ENCODE measurements around the gene CD248. TPM values are rescaled to one million over a fixed set of nuclear protein-coding genes. Genes with fewer than 3 reads are reported as not detected.

Gene CD248
- total RNA-seq, 1 experiment from 2014 or later: not detected

DNA sequence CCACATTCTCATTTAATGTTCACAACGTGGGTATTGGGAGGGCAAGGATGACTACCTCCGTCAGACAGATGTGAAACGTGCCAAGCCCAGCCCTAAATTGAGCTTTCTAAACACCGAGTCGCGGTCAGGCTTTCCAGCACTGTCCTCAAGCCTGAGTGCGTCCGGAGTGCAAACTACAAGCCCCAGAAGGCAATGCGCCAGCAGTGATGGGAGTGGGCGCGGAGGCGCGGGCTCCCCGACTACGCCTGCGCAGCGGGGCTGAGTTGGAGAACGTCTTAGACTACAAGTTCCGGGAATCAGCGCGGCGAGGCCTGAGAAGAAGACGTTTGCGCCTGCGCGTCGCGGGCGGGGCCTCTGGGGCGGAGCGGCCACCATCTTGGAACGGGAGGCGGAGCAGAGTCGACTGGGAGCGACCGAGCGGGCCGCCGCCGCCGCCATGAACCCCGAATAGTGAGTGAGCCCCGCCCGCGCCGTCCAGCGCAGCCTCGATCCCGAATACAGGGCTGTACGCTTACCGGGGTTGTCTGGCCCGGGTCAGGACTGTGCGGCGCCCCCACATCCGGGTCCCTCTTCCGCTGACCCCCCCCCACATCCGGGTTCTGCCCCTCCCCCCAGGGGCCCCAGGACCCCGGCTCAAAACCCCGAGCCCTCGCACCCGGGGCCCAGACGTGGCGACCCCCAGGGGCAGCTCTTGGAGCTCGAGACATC lies 48.4 kb downstream of the CD248 start, which contains the start of gene RAB1B:
RAB1B (plus strand) TSS at position 396 of the 708 bp plus-strand sequence; CDS start at position 437, 41 bp downstream.
- intact Hi-C loops (cut with micrococcal nuclease; ENCODE audit: unreplicated experiment): loop anchor here (1.0 to 5.0 kb wide), 2 partner anchors 80 to 256 kb away; partner anchors contain the start of gene CST6
- TF ChIP-seq EZH2 (IDR thresholded peaks at IDR 0.05; ENCODE audit: low read depth): no peak
- TF ChIP-seq, protein P1, sequence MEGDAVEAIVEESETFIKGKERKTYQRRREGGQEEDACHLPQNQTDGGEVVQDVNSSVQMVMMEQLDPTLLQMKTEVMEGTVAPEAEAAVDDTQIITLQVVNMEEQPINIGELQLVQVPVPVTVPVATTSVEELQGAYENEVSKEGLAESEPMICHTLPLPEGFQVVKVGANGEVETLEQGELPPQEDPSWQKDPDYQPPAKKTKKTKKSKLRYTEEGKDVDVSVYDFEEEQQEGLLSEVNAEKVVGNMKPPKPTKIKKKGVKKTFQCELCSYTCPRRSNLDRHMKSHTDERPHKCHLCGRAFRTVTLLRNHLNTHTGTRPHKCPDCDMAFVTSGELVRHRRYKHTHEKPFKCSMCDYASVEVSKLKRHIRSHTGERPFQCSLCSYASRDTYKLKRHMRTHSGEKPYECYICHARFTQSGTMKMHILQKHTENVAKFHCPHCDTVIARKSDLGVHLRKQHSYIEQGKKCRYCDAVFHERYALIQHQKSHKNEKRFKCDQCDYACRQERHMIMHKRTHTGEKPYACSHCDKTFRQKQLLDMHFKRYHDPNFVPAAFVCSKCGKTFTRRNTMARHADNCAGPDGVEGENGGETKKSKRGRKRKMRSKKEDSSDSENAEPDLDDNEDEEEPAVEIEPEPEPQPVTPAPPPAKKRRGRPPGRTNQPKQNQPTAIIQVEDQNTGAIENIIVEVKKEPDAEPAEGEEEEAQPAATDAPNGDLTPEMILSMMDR (conservative IDR thresholded peaks at IDR 0.05): no peak

DNA sequence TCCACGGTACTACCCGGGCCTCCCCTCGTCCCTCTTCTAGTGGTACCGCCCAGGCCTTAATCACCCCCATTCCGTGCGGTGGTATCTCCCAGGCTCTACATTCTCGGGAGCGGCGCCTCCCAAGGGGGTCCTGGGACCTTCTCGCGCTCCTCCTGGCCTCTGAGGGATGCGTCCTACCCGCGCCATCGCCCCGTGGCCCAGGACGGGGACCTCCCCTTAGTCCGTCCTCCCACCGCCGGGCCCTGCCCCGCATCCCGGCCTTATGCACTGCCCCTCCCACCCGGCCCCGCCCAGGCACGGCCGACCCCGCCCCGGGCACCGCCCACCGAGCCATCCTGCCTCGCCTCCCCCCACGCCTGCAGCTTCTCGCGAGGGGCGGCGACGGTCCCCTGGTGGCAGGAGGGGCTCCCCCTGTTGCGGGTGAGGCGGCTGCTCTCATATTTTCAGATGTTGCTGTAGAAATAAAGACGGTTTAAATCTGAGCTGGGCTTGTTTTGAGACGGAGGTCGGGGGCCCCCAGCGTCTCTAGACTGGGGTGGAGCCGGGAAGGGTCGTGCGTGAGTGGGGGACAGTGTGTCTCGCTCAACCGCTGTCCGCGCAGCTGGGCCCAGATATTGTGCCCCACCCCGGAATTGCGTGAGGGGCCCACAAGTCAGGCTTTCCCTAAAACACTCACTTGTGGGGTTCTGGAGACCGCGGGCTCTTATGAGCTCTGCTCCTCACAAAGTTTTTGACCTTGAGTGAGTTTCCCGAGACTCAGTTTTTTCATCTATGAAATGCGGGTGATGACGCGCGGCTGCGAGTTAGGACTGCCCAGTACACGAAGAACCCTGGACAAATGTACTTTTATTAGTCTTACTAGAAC lies 49.2 kb downstream of the CD248 start:
- H2AFZ ChIP-seq: peak overlapping the region; percentile 76
- peak overlapping the region; percentile 95 for H3K4me3 ChIP-seq
- H3K9me3 ChIP-seq (ENCODE audit: insufficient read depth, low read depth): no peaks in the 10 kb centered on the region
- peaks cover 27% of the 10 kb centered on the region; the same call in 1 of the 2 replicates for H3F3A ChIP-seq (ENCODE audit: insufficient read depth, low read depth)
- TF ChIP-seq, protein P1 (conservative IDR thresholded peaks at IDR 0.05): peak; percentile 31; the same call in 1 of the 2 replicates
- TF ChIP-seq EZH2 (IDR thresholded peaks at IDR 0.05; ENCODE audit: low read depth): no peak
- POLR2A ChIA-PET (ENCODE audit: unreplicated experiment): interaction anchor here (0.5 to 0.8 kb wide), 4 partner anchors 59 to 379 kb away, joined by 3 to 6 read pairs (median 5); partner anchors contain the start of gene FIBP
- peaks cover 8% of the 10 kb centered on the region for H3K4me1 ChIP-seq (replicated peaks; ENCODE audit: insufficient read depth)
- peaks cover 32% of the 10 kb centered on the region for H3K79me2 ChIP-seq (ENCODE audit: low read depth)
- peaks cover 16% of the 10 kb centered on the region for H3K36me3 ChIP-seq (ENCODE audit: low read depth)
- no peaks in the 10 kb centered on the region for H3K27me3 ChIP-seq (ENCODE audit: insufficient read depth, low read depth)
- H4K20me1 ChIP-seq (ENCODE audit: insufficient read depth): peaks cover 36% of the 10 kb centered on the region
- intact Hi-C loops (cut with micrococcal nuclease; ENCODE audit: unreplicated experiment): loop anchor here (1.0 to 5.0 kb wide), 2 partner anchors 81 to 255 kb away; partner anchors contain the start of gene CST6
- BruUV-seq (replicated peaks): TSS peak; percentile 92
- H3K27ac ChIP-seq: peak overlapping the region; percentile 57
- peak; percentile 48 to 86 for DNase-seq
- H3K4me2 ChIP-seq: peak overlapping the region; percentile 99
- H3K9me2 ChIP-seq (ENCODE audit: insufficient read depth): no peaks in the 10 kb centered on the region
- CTCF ChIA-PET: interaction anchor here (0.5 to 0.7 kb wide), 5 partner anchors 19 to 556 kb away, joined by 3 to 11 read pairs (median 7); no protein-coding TSS in a partner anchor

More for the DNA sequence above, 48.4 kb downstream of the CD248 start, which contains the start of gene RAB1B:
- Histone ChIP-seq H3K4me2 (peak within 1 kb of the TSS; percentile 99), H3K27me3 (ENCODE audit: insufficient read depth, low read depth) (no peaks in the 10 kb centered on the region), H3F3A (ENCODE audit: insufficient read depth, low read depth) (peaks cover 31% of the 10 kb centered on the region; the same call in 1 of the 2 replicates), H3K9me3 (ENCODE audit: insufficient read depth, low read depth) (no peaks in the 10 kb centered on the region), H3K9me2 (ENCODE audit: insufficient read depth) (no peaks in the 10 kb centered on the region), H4K20me1 (ENCODE audit: insufficient read depth) (peaks cover 40% of the 10 kb centered on the region), H2AFZ (peak within 1 kb of the TSS; percentile 78), H3K4me1 (replicated peaks; ENCODE audit: insufficient read depth) (peaks cover 8% of the 10 kb centered on the region), H3K79me2 (ENCODE audit: low read depth) (peaks cover 32% of the 10 kb centered on the region), H3K4me3 (peak within 1 kb of the TSS; percentile 95), H3K27ac (peak within 1 kb of the TSS; percentile 57), H3K36me3 (ENCODE audit: low read depth) (peaks cover 22% of the 10 kb centered on the region)
- ChIA-PET CTCF (interaction anchor here (0.6 to 0.7 kb wide), 2 partner anchors 77 to 188 kb away, joined by 7 to 11 read pairs; no protein-coding TSS in a partner anchor), POLR2A (ENCODE audit: unreplicated experiment) (interaction anchor here (0.5 to 0.8 kb wide), 5 partner anchors 44 to 1322 kb away, joined by 3 to 12 read pairs (median 4); partner anchors contain the start of gene FIBP)
- BruUV-seq (replicated peaks): no TSS peak
- DNase-seq: peak; percentile 98 to 100

DNA sequence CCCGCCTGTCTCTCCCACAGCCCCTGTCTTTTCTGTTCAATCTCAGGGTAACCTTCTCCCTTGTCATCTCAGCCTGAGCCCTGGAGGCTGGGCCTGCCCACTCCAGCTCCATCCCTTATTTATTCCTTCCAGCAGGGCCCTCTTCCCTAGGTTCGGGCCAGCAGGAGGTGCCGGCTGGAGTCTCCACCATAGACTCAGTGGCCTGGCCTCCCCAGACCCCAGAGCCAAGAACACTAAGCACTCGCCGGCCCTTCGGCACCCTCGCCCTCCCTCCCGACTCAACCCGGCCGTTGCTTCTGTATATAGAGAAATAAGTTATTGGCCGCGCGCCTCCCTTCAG lies 49.8 kb downstream of the CD248 start:
- H3K27ac ChIP-seq: no peak overlapping the region
- peaks cover 30% of the 10 kb centered on the region for H4K20me1 ChIP-seq (ENCODE audit: insufficient read depth)
- BruUV-seq (replicated peaks): no TSS peak
- TF ChIP-seq, protein P1 (conservative IDR thresholded peaks at IDR 0.05): no peak
- TF ChIP-seq EZH2 (IDR thresholded peaks at IDR 0.05; ENCODE audit: low read depth): no peak
- no peak for DNase-seq
- H3K4me2 ChIP-seq: peak overlapping the region; percentile 99
- no peak overlapping the region for H2AFZ ChIP-seq
- peaks cover 32% of the 10 kb centered on the region for H3K79me2 ChIP-seq (ENCODE audit: low read depth)
- CTCF ChIA-PET: interaction anchor here (0.5 kb wide), 1 partner anchor 19 kb away, joined by 3 read pairs; no protein-coding TSS in a partner anchor
- H3K9me3 ChIP-seq (ENCODE audit: insufficient read depth, low read depth): no peaks in the 10 kb centered on the region
- H3K27me3 ChIP-seq (ENCODE audit: insufficient read depth, low read depth): no peaks in the 10 kb centered on the region
- intact Hi-C loops (cut with micrococcal nuclease; ENCODE audit: unreplicated experiment): loop anchor here (5.0 kb wide), 1 partner anchor 255 kb away; the partner anchor contains the start of gene CST6
- peak overlapping the region; percentile 95; the same call in 1 of the 2 replicates for H3K4me3 ChIP-seq
- peaks cover 24% of the 10 kb centered on the region; the same call in 1 of the 2 replicates for H3F3A ChIP-seq (ENCODE audit: insufficient read depth, low read depth)
- POLR2A ChIA-PET (ENCODE audit: unreplicated experiment): interaction anchor here (0.6 kb wide), 1 partner anchor 60 kb away, joined by 6 read pairs; no protein-coding TSS in a partner anchor
- H3K4me1 ChIP-seq (replicated peaks; ENCODE audit: insufficient read depth): peaks cover 8% of the 10 kb centered on the region
- peaks cover 10% of the 10 kb centered on the region; the same call in 1 of the 2 replicates for H3K36me3 ChIP-seq (ENCODE audit: low read depth)
- no peaks in the 10 kb centered on the region for H3K9me2 ChIP-seq (ENCODE audit: insufficient read depth)
